Activated T-helper 9 cell treated with anti-CD3 and anti-CD28 coated beads, Interleukin-2, amount 50 U/mL, for 16 hours (primary cell): ENCODE measurements around the gene LHX3.

Experiments used
- DNase-seq: peaks from one replicate; pipeline ENCODE4 v3.0.0-alpha.2; 2020; ENCODE audit warnings: low read depth

The LHX3 gene

GRCh38 chr9:136204838-136205706 is at the start of gene LHX3:
TSS of gene LHX3 (minus strand) at chr9:136205128. CDS start at chr9:136205012, 116 bp downstream.
- no peak for DNase-seq

GRCh38 chr9:136253246-136254130 is 48.6 kb upstream of the LHX3 start:
- DNase-seq = no peak

GRCh38 chr9:136252846-136253245 is 47.9 kb upstream of the LHX3 start:
- DNase-seq = no peak

GRCh38 chr9:136252281-136252680 is 47.4 kb upstream of the LHX3 start:
- no peak for DNase-seq

- no peak for DNase-seq
These were observed 46.6 kb upstream of the LHX3 start for GRCh38 chr9:136251264-136252115.

GRCh38 chr9:136250676-136251075 is 45.7 kb upstream of the LHX3 start:
- no peak for DNase-seq

- no peak for DNase-seq
These were observed 45.1 kb upstream of the LHX3 start for GRCh38 chr9:136249877-136250559.

GRCh38 chr9:136248951-136249876 is 44.3 kb upstream of the LHX3 start:
- DNase-seq = no peak

- DNase-seq = no peak
These were observed 43.2 kb upstream of the LHX3 start for GRCh38 chr9:136247947-136248637.

GRCh38 chr9:136247551-136247916 is 42.6 kb upstream of the LHX3 start:
- DNase-seq = no peak

- no peak for DNase-seq
These were observed 42.1 kb upstream of the LHX3 start for GRCh38 chr9:136246849-136247550.

- DNase-seq = peak; percentile 83
These were observed 40.6 kb upstream of the LHX3 start, which contains the start of gene QSOX2 for GRCh38 chr9:136245219-136246150. TSS of gene QSOX2 (minus strand) at chr9:136245812. CDS start at chr9:136245803, 9 bp downstream.

GRCh38 chr9:136244969-136245218 is 40.0 kb upstream of the LHX3 start:
- no peak for DNase-seq

- peak; percentile 52 for DNase-seq
These were observed 39.4 kb upstream of the LHX3 start for GRCh38 chr9:136244122-136244968.

- no peak for DNase-seq
These were observed 38.7 kb upstream of the LHX3 start for GRCh38 chr9:136243631-136244030.

- DNase-seq = no peak
These were observed 38.1 kb upstream of the LHX3 start for GRCh38 chr9:136242918-136243525.

GRCh38 chr9:136242248-136242647 is 37.3 kb upstream of the LHX3 start:
- DNase-seq = no peak
